NCI-H2171 treated with DMSO at 0.1 percent for 48 hours (cell line): ENCODE data around the gene TXLNB.
"Not testable (repeated sequence)": the region's sequence is repeated elsewhere in the genome, so short reads cannot be mapped to it uniquely, and the experiment has no call there.

ENCODE experiments used
- DNase-seq: peaks from one replicate; lab custom pipeline; 2025; lab: John Stamatoyannopoulos, UW

Gene TXLNB

DNA sequence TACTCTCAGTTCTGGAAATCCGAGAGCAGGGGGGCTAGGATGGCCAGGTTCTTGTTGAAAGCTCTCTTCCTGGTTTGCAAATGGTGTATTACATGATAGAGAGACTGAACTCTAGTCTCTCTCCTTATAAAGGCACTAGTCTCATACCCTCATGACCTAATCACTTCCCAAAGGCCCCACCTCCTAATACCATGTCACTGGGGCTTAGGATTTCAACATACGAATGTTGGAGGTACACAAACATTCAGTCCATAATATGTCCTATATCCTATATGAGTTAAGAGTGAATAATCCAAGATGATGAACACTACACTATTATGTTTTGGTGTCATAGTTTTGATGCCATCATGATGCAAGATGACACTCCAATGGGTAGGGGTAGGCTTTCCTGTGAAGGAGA, 20.0 kb upstream of the TXLNB start:
- DNase-seq, result no peak

DNA sequence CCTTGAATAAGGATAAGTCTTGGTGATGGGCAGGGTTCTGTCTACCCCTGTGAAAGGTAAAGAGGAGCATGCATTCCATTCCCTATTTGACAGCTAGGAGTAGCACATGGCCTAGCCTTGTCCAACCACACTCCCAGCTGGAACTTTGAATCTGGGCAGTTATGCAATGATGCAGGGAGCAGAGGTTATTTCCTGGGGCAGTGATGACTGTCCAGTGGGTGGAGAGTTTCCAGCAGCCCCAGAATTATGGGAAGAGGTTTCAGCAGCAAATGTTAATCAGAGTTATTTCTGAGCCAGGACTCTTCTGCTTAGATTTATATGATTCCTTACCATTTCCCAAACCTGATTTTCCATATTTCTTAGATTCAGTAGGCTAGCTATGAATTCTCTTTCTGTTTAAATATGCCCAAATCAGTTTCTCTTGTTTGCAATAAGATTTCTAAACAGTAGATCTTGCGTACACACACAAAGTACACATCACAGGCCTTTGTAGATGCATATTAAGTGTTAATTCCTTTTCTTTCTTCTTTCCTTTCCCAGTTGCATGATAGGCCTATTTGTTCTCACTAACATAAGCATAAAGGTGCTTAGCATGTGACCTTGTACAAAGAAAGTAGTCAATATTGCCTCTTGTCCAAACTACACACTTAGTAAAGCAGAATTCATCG, 17.3 kb upstream of the TXLNB start:
- DNase-seq, result no peak

DNA sequence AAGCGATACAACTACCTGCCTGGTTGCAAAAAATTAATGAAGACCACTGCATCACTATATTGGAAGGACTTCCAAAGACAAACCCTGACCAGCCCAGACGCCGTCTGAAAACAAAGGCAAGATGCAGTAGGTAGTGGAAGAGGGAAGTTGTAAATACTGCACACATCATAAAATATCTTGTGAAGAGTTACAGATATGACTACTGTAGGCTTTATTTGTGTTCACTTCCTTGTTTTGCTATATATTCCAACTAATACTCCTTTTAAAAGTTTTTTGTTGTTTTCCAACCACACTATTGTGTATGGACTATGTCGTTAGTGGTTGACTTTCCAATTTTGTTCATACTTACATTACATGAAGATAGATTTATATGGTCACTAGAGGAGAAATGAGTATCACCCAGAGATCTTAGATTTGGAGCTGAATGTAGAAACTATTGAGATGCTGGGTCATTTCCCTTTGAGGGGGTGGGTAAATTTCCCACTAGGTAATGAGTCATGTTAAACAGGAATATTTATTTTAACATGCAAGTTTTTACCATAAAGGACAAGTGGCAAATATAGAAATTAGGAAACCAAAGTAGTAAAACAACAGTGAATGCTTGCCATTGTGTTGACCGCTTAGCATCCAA, 16.6 kb upstream of the TXLNB start:
- DNase-seq, result no peak

DNA sequence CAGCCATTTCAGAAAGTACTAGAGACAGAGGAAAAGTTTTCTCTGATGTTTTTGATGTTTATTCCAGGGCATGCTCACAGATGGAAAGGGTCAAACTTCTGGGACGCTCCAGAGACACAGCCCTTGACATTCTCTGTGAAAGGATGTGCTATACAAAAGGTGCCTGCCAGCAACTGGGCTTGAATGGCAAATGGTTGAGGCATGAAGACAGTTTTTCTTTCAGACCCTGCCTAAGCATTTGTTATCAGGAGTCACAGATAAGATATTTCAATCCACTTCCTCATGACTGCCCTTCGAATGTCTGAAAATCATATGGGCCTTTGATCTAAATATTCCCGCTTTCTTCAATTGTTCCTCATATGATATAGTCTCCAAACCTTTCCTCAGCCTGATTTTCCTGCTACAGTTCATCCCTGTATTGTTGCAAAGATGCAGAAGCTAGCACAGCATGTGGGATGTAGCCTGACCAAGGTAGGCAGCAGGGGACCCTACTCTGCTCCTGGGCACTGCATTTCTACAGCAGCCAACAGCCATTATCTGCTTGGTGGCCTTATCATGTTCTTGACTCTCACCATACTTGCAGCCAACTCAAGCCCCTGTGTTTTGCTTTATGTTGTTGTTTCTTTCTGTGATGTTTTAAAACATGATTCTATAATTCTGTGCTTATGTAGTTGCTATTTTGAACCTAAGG, 14.6 kb upstream of the TXLNB start:
- no peak for DNase-seq

DNA sequence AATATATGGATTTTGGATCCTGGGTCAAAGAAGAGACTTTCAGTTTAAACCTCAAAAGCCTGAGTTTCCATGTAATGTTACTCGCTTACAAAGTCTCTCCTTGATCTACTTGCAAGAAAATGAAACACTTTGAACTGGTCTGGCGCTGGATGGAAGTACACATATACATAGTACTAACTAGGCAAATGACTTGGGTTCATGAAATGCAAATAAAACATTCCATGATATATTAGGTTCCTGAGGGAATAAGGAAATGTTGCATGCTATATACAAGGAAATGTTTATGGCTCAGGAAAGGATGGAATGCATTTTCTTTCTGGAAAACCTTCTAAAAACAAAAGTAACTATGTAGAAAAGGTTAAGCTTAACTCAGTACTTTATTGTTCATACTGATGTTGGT, 11.4 kb upstream of the TXLNB start:
- DNase-seq, result no peak

DNA sequence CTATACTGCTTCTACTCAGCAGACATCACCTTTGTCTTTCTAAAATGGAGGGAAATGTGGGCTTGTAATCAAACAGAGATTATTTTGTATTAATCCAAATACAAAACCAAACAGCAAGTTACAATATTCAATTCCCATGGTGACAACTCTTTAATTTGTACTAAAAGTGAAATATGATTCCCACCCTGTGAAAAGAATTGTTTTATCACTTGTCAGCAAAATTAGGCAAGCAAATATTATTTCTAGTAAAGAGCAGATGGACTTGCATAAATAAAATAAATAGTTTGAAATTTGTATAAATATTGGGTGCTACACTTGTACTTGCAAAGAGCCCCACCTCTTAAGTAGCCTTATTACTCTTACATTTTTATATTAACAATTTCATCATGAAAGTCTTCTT, 6.1 kb upstream of the TXLNB start:
- no peak for DNase-seq

DNA sequence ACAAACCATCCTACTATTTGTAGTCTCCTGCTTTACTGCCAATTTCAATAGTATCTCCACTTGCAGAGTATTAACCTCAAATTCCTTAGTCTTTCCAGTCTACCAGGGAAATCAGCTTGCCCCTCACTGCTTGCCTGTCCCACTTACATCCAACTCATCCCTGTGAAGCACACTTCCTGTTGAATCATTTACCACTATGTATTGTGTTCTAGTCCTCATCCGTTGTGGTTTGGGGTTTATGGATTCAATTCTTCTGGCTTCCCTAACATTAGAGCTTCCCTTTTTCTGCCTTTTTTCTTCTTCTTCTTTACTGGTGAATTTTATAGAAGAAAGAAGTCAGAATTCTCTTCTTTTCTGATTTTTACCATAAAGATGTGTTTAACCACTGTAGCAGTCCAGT, 5.1 kb upstream of the TXLNB start:
- no peak for DNase-seq

DNA sequence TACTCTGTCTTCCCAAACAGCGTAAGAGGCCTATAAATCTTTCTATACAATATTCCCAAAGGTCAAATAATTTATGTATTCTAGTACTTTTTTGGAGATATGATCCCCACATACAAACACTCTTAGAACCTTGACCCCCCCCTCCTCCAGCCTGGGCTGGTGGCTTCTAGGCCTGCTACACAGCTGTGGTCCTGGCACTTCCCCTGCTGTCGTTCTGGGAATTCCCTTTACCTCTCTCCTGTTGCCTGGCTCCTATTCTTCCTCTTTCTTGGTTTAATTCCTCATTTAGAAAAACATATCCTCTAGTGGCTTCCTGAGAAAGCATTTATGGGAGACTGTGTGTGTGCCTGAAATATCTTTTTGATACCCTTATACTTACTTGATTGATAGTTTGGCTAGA, 4.1 kb upstream of the TXLNB start:
- DNase-seq, result no peak

DNA sequence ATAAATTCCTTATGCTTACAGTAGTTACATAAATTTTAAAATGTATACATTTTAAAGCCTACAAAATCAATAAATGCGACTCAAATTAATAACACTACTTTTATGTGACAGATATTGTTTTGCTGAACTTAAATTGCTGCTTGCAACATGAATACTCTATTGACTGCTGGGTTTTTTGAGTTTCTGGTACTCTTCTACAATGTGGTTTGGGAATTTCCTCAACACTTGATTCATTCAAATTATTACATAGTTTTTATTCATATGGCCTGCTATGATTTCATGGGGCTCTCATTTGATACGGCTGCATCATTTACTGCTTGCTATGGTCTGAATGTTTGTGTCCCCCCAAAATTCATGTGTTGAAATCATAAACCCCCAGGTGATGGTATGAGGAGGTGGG, 2.3 kb upstream of the TXLNB start:
- DNase-seq, result no peak

DNA sequence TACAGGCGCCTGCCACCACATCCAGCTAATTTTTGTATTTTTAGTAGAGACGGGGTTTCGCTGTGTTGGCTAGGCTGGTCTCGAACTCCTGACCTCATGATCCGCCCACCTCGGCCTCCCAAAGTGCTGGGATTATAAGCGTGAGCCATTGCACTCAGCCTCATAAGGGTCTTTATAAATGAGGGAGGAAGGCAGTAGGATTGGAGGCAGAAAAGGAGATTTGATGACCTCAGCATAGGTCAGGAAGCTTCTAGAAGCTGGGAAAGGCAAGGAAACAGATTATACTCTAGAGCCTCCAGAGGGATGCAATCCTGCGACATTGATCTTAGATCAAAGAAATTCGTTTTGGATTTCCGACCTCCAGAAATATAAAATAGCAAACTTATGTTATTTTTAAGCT, 1.4 kb upstream of the TXLNB start:
- DNase-seq, result not testable (repeated sequence)

DNA sequence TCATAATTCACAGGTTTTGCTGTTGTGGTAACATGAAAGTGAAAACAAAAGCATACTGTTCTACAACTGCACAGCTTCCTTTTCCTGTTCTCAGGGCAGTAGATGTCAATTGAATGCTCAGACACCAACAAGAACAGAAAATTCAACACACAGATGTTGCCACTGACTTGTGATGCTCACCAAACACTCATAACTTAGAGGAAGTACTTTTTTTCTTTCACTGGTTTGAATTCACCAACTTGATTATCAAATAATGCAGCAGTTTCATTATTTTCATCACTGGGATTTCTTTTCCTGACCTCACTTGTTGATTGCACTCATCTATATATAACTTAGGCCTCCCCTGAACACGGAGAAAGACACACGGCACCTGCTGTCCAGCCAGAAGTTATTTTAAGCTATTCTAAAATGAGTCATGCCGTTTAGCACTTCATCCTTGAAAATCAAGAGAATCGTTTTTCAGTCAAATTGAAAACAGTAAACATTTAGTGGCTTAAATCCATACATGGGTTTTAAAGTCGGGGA, 949 bp downstream of the TXLNB start:
- DNase-seq, result no peak

DNA sequence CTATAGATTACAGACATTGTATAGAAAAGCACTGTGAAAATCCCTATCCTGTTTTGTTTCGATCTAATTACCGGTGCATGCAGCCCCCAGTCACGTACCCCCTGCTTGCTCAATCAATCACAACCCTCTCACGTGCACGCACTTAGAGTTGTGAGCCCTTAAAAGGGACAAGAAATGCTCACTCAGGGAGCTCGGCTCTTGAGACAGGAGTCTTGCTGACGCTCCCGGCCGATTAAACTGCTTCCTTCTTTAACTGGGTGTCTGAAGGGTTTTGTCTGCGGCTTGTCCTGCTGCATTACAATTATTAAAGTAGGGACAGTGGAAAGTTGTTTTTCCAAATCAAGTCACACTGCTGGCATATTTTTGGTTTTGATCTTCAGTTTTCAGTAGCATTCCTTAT, 2.6 kb downstream of the TXLNB start:
- no peak for DNase-seq

DNA sequence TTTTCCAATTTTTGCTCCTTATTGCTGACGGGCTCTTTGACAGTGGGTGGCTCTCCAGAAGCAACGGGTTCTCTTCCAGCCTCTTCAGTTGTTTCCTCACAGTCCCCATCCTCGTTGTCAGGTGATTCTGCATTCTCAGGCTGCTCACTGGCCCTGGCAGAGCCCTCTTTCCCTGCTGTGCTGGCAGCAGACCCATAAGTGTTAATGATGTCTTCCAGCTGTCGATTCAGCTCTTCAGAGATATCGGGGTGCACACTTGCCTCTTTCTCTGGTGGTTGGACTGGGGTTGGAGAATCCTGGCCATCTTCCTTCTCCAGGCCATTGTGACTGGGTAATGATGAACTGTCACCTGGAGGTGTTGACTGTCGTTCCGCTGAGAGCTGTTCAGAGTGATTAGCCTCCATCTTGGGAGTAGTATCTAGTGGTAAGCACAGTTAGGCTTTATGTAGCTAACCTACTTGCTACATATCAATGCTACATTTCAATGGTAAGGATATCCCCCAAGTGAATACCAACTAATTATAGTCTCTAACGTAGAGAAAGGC, 3.2 kb downstream of the TXLNB start:
- no peak for DNase-seq

DNA sequence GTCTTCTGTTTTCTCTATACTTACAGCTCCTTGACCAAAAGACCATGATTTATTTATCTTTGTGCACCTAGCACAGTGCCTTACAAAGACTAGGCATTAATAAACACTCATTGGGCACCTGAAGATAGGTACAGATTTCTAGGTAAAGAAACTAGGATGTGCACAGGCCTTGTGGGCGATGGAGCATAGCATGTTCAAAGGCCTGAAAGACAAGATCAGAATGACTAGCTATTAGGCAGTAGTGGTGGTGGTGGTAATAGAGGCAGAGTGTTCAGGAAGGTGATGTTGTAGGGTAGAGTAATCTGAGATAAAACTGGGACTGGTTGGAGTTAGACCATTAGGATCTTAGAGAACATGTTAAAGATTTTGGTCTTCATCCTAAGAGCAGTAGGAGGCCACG, 3.9 kb downstream of the TXLNB start:
- DNase-seq, result no peak

DNA sequence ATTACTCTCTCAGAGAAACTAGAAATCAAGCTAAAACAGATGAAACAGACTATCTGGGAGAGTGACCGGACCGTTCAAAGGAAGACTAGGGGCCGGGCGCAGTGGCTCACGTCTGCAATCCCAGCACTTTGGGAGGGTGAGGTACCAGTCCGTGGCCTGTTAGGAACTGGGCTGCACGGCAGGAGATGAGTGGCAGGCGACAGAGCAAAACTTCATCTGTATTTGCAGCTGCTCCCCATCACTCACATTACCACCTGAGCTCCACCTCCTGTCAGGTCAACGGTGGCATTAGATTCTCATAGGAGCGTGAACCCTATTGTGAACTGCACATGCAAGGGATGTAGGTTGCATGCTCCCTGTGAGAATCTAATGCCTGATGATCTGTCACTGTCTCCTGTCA, 5.4 kb downstream of the TXLNB start:
- not testable (repeated sequence) for DNase-seq

DNA sequence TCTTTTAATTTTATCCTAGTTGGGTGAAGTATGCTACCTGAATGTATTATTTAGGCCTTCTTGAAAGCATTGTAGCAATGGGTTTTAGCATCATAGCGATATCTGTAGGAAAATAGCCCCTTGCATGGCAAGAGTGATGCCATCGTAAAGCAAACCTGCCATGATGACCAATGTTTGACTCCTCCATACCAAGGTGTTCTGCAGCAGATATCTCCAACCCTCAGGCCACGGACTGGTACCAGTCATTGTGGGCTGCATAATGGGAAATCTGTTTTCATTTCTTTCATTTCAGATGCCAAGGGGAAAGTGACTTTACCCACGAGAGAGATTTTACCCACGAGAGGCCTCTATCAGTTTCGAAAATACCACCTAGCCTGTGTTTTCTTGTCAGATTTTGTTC, 6.2 kb downstream of the TXLNB start:
- DNase-seq, result no peak

DNA sequence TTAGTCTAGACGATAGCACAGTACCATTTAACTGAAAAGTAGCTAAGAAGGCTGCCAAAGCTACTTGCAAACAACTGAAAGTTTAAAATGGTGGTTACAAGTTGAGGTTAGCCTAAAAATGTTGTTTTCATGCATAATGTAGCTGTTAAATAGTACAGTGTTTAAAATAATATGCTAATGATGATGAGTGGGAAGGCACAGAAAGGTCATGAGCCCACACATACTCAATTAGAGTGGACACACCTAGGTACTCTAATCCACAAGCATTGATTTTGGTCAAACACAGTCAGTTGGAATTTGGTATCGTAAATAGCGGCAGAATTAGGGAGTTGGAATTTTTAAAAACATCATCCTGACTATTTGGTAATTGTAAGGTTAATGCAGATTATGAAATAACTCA, 7.0 kb downstream of the TXLNB start:
- DNase-seq, result no peak

DNA sequence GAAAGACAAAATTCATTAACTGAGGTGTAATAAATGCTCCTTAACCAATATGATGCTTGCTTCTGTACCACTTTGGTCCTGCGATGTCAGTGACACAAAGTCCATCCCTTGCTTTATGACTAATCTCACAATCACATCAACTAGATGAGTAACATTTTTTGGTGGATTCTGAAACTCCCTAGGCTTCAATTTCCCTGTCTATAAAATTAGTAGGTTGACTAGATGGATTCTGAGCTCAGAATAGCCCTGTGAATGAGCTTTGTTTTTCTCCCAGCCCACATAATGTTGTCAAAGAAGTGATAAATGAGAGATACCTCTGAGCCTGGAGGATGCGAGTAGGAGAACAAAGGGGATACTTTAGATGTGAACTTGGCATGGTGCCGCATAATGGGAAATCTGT, 9.1 kb downstream of the TXLNB start:
- no peak for DNase-seq

DNA sequence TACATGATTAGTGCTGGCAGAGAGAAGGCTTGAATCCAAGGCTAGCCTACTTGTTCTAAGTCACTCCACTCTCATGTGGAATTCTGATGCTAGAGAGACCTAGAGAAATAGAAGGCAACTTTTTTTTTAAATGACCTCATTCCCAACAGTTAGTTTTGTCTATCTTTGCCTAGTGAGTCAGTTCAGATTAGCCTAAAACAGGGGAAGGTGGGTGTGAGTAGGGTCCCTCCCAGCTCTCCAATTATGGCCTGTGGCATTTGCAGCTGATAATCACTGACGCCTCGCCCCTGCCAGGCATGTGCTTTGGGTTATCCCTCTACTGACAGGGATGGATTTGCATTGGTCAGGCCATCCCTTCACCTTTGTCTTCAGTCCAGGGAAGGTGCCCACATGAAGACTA, 13.6 kb downstream of the TXLNB start:
- DNase-seq, result no peak

DNA sequence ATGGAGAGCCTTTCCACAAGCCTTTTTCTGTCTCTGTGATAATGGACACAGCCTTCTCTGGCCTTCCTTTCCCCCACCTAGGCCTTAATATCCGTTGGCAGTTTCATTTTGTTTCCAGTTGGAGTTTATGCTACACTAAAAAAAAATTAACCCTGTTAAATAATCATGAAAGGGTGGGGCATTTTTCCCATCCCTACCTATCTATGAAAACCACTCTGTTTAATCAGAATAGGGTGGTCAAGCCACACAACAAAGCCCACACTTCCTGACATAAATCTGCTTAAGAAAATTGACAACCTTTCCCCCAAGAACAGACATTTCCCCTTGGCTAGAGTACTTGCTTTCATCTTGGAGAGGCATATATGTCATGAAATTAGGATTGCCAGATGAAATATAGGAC, 14.2 kb downstream of the TXLNB start:
- no peak for DNase-seq

DNA sequence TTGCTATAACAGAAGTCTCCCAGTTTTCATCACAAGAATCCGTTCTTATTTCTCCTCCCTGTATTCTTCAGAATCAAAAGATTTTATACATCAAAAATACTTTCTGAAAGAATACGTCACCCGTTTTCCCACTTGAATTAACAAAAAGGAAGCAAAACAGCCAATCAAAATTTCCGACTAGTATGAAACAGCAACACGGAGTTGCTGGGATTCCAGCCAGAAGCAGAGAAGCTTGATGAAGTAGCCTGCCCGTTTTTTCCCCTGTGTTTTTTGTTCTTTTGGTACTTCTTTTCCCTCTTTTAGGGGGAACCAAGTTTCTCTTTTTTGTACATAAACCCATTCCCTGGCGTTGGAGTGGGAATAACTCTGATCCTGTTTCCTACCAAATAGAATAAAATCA, 14.6 kb downstream of the TXLNB start:
- DNase-seq, result no peak

DNA sequence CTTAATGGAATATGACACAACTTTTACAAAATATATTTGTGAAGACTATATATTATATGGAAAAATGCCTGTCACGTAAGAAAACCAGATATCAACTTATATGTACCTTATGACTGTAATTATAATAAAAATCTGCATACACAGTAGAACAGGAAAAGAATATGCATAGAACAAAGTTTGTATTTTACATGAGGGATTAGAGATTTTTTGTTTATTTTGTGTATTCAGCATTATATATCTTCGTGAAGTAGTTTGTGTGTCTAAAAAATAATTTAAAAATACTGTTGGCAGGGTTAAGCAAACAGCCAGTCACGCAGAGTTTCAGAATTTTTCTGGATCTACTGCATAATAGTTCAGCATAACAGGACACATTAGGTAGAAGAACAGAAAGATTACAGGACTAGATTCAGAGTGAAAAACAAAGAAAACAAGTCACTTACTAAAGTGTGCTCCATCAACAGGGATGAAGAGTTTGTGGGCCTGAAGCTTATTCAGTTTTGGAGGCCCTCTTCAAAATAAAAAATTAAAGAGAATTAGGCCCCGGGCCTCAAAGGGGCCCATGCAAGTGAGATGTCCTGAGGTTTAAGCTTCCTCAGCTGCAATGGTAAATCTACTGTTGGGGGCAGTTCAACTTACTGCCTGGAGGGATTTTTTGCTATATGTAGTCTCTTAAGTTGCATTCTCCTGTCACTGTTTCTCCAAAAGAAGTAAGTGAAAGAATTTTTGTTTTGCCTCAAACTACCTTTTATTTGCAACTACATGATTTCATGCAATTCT, 16.3 kb downstream of the TXLNB start:
- DNase-seq, result no peak
